Fibroblast of skin of right quadriceps (primary cell): ENCODE data around the gene MBNL1.

Experiments used
- DNase-seq: peaks from one replicate; pipeline ENCODE4 v3.0.0-alpha.2; 2013

Gene MBNL1

DNA sequence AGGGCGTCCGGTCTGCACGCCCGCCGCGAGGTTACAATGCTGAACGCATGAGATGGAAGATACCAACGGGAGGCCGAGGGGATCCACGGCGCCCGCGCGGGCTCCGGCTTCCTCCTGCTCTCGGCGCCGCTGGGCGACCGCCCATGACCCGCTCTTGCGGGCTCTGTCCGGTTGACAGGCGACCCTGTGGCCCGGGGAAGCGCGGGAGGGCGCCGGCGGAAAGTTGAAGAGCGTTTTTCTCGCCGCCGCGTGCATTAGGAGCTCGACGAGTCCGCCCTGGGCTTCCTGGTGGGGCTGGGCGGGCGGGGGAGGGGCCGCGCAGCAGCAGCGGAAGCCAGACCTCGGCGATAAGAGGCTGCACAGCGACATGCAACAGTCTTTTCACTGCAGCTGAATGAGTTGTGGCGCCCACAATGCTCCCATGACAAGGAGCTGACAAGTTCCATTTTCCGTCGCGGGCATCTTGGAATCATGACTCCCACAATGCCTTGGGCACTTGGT, at the start of gene MBNL1:
TSS of gene MBNL1 (plus strand) at position 375 of the 501 bp plus-strand sequence. CDS start 31,265 bp downstream, outside the sequence.
- DNase-seq = peak; percentile 86

GRCh38 chr3:152219216-152219615, 49.5 kb upstream of the MBNL1 start:
- DNase-seq = peak; percentile 8

GRCh38 chr3:152219769-152220255, 48.9 kb upstream of the MBNL1 start:
- DNase-seq = no peak

DNA sequence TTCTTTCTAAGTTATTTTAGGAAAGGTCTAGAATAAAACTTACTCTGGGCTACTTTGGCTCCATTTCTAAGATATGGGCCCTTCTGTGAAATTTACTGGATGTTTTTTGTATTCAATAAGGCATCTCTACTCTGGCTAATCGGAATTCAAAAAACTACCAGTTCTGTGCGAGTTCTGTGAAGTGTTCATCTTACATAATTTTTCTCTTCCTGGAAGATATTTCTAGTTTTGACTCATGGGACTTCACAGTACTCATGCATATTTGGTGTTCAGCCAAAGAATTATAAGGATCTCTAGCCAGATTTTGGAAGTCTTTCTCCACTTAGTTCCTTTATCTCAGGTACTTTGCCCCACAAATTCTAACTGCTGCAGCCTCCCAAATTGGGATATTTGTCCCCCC, 46.4 kb upstream of the MBNL1 start:
- DNase-seq = peak; percentile 76

DNA sequence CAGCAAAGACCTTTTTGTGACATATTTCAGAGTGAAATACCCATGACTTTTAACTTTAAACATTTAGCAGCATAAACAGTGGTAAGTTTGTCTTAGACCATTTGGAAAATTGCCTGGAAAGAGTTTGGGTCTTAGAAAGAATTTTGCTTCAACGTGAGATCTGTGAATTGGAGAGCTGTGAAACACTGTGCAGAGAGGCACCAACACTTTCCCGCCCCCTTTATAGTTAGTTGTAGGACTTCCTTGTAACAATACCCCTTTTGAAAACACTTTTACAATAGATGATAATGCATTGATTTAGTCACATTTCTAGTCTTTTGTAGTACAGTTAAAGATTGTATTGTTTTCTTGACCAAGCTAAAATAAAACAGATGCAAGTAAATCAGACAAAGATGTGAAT, 43.5 kb upstream of the MBNL1 start:
- no peak for DNase-seq

GRCh38 chr3:152226176-152226575, 42.6 kb upstream of the MBNL1 start:
- no peak for DNase-seq

GRCh38 chr3:152227027-152227426, 41.7 kb upstream of the MBNL1 start:
- DNase-seq = no peak

GRCh38 chr3:152229692-152230091, 39.0 kb upstream of the MBNL1 start:
- no peak for DNase-seq

DNA sequence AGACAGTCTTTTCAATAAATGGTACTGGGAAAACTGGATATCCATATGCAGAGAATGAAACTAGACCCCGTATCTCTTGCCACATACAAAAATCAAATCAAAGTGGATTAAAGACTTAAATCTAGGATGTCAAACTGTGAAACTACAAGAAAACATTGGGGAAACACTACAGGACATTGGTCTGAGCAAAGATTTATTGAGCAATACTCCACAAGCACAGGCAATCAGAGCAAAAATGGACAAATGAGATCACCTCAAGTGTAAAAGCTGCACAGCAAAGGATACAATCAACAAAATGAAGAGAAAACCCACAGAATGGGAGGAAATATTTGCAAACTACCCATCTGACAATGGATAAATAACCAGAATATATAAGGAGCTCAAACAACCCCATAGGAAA, 38.4 kb upstream of the MBNL1 start:
- no peak for DNase-seq

DNA sequence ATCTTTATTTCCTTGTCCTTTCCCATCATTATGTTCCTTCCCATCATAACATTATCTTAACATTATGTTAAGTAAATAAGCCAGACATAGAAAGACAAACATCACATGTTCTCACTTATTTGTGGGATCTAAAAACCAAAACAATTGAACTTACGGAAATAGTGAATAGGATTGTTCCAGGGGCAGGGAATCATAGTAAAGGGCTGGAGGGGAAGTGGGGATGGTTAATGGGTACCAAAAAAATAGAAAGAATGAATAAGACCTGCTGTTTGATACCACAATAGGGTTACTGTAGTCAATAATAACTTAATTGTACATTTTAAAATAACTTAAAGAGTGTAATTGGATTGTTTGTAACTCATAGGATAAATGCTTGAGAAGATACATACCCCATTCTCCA, 36.7 kb upstream of the MBNL1 start:
- no peak for DNase-seq

GRCh38 chr3:152232679-152233078, 36.0 kb upstream of the MBNL1 start:
- DNase-seq = no peak

DNA sequence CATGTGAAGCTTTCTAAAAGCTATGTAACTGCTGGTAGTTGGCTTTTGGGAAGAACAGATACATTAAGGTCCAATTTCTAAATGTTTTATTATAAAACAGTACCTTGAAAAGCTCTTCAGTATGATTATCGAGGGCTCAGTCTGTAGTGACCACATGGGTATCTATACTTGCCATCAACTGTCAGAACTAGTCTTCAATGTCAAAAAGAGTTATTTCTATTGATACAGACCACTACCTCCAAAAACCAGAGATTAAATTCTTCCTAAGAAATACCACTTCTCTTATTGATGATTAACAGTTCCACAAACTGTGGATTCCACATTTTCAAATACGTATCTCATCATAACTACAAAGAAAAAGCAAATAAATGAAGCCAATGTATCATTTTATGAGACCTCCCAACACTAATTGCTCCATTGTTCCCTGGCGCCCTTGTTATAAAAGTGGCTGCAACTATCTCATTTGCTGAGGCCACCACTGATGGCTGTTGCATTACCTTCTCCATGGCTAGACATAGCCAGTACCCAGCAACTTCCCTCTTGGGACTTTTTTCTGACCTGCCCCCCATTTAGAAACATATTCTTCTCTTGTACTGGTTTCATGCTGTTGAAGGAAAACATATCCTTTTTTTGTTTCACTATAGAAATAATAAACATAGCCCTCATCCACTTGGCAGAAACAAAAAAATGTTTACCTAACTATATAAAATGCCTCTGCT, 33.9 kb upstream of the MBNL1 start:
- DNase-seq = no peak

- peak; percentile 45 for DNase-seq
Observed at GRCh38 chr3:152235709-152236298, 32.9 kb upstream of the MBNL1 start.

GRCh38 chr3:152236716-152237115, 32.0 kb upstream of the MBNL1 start:
- DNase-seq = peak; percentile 71

- DNase-seq = no peak
Observed at GRCh38 chr3:152241142-152242017, 27.3 kb upstream of the MBNL1 start.

- DNase-seq = no peak
Observed at GRCh38 chr3:152243301-152243711, 25.4 kb upstream of the MBNL1 start.

GRCh38 chr3:152243721-152244516, 24.8 kb upstream of the MBNL1 start:
- no peak for DNase-seq

DNA sequence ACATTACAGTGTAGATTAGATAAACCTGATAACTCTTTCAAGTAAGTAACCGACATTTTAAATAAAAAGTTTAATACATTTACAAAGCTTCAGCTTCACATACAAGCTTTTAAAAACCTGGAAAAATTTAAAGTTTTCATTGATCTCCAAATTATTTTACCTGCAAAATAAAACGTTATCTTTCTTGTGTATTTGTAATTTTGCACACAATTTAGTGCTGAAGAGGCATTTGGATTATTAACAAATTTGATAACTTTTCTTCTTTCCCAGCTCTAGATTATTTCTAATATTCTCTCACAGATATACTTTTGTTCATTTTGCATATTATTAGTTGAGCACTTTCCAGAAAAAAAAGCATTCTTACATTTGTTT, 24.2 kb upstream of the MBNL1 start:
- no peak for DNase-seq

DNA sequence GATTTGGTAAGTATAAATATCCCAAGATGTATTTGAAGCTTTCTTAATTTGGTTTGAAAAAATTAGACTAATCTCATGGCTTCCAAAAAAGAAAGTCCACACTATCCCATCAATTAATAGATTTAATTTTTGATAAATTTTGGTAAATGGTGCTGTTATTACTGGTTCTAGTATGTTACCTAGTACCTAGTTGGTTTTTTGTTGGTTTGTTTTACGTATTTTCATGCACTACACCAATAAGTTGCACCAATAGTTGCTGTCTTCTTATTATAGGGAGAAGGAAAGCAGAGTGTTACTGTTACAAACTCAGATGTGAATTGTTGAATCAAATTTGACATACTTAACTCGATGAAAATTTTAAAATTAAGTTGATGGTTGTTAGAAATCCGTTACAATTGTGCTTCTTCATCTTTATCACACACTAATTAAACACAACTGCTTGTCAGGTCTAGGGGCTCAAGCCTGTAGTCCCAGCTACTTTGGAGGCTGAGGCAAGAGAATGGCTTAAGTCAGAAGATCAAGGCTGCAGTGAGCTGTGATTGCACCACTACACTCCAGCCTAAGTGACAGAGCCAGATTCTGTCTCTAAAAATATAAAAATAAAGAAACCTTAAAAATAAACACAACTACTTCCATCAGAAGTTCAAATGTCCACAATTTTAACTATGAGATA, 23.1 kb upstream of the MBNL1 start:
- no peak for DNase-seq

DNA sequence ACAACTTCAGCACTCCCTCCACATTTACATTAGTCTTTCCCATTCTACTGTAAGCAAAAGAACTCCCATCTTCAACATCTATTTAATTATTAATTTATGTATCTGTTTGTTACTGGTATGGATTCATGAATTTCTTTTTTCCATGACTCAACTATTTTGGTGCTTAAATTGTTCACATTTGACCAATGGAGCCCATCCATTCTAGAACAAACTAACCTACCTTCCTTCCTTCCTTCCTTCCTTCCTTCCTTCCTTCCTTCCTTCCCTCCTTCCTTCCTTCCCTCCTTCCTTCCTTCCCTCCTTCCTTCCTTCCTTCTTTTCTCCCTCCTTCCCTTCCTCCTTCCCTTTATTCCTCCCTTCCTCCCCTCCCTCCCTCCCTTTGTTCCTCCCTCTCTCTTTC, 16.8 kb upstream of the MBNL1 start:
- DNase-seq = no peak

- DNase-seq = no peak
Observed at GRCh38 chr3:152252755-152253154, 16.0 kb upstream of the MBNL1 start.

DNA sequence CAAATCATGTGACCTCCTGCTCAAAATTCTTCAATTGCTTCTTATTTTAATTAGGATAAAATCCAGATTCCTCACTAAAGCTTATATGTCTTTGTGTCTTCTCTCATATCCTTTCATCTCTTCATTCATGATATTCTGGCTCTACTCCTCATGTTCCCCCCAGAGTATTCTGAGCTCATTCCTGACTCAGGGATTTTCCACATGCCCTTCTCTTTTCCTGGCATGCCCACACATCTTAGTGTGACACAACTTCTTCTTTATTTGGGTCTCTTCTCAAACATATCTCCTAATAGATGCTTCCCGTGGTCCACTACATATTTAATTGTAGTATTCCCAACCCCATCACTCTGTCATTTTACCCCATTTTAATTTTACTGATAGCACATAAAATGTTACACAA, 15.2 kb upstream of the MBNL1 start:
- no peak for DNase-seq
